Measurements from ENCODE around the gene ATP5F1D. TPM values are rescaled to one million over a fixed set of nuclear protein-coding genes. Genes with fewer than 3 reads are reported as not detected.

The ATP5F1D gene
- total and polyA plus RNA-seq, 2 experiments from 2014 or later: 139 to 396 TPM

GRCh38 chr19:1249990-1250436 lies 8.5 kb downstream of the ATP5F1D start:
- peaks cover 14% of the 10 kb centered on the region for H3F3A ChIP-seq (replicated peaks; ENCODE audit: low read depth)
- H3K79me2 ChIP-seq (replicated peaks; ENCODE audit: insufficient read depth): peaks cover 36% of the 10 kb centered on the region
- DNase-seq (ENCODE audit: low spot score) (no peak), ATAC-seq (no peak)
- Mint-ChIP-seq H3K9me3 (no peaks in the 10 kb centered on the region; the same call in 1 of the 3 replicates), H3K4me1 (peaks cover 11% of the 10 kb centered on the region), H3K36me3 (ENCODE audit: low read depth) (peaks cover 37% of the 10 kb centered on the region), H3K27ac (no peak overlapping the region; the same call in 1 of the 2 replicates), H3K4me3 (peak overlapping the region; percentile 81; the same call in 2 of the 3 replicates), H3K27me3 (ENCODE audit: insufficient read depth, low read depth, poor library complexity) (peaks cover 20% of the 10 kb centered on the region)
- H3K4me2 ChIP-seq: peak overlapping the region; percentile 91
- H4K20me1 ChIP-seq (replicated peaks; ENCODE audit: insufficient read depth): peaks cover 15% of the 10 kb centered on the region
- H3K27me3 ChIP-seq (ENCODE audit: insufficient read depth): no peaks in the 10 kb centered on the region
- no peak overlapping the region for H2AFZ ChIP-seq
- H3K4me3 ChIP-seq: peak overlapping the region; percentile 94
- TF ChIP-seq ZNF462 (CRISPR knock-in tag; IDR thresholded peaks at IDR 0.05) (no peak), EZH2phosphoT487 (IDR thresholded peaks at IDR 0.05; ENCODE audit: unreplicated experiment) (no peak), ZNF114 (CRISPR knock-in tag; IDR thresholded peaks at IDR 0.05) (no peak), ETS1 (IDR thresholded peaks at IDR 0.05) (no peak), JUNB (IDR thresholded peaks at IDR 0.05; ENCODE audit: unreplicated experiment) (no peak), POLR2AphosphoS5 (IDR thresholded peaks at IDR 0.05; ENCODE audit: low read depth) (no peak), EZH2 (IDR thresholded peaks at IDR 0.05; ENCODE audit: low read depth, unreplicated experiment) (no peak), NANOG (IDR thresholded peaks at IDR 0.05; ENCODE audit: borderline replicate concordance) (no peak), REST (IDR thresholded peaks at IDR 0.05; ENCODE audit: unreplicated experiment) (no peak), STAT1 (IDR thresholded peaks at IDR 0.05; ENCODE audit: unreplicated experiment) (no peak), CREB1 (CRISPR knock-in tag; IDR thresholded peaks at IDR 0.05; ENCODE audit: low read depth) (no peak)
- H3K36me3 ChIP-seq (ENCODE audit: insufficient read depth): peaks cover 2% of the 10 kb centered on the region; the same call in 1 of the 2 replicates
- H3K9me2 ChIP-seq (ENCODE audit: insufficient read depth): no peaks in the 10 kb centered on the region
- no peaks in the 10 kb centered on the region; the same call in 1 of the 2 replicates for H3K4me1 ChIP-seq (ENCODE audit: insufficient read depth)
- peak overlapping the region; percentile 74; the same call in 1 of the 2 replicates for H3K27ac ChIP-seq (ENCODE audit: low read depth)

Measured in GM23338 (cell line).